Natural killer cell (primary cell): ENCODE measurements around the gene RAP1B. TPM values are rescaled to one million over a fixed set of nuclear protein-coding genes. Genes with fewer than 3 reads are reported as not detected.

Source experiments
- ATAC-seq, 3 donors: fragments of 150-1000 bp in 2 of 3; fragments of 200-7000 bp in 1 of 3; cut with Tn5 transposase; 1 replicate in 1 of 3; 2 replicates in 2 of 3; pipeline ENCODE4 v1.10.0; 2021; ENCODE audit warnings: mild to moderate bottlenecking in 2 of 3, moderate library complexity in 2 of 3
- DNase-seq, 2 donors: peaks; one replicate each; pipeline versions ENCODE4 v3.0.0 to v3.0.0-alpha.2; 2013 to 2021; ENCODE audit warnings: mixed read lengths in 1 of 2
- H3K27ac ChIP-seq: one replicate; pipeline ENCODE4 v1.5.1; 2013; ENCODE audit warnings: mild to moderate bottlenecking, low read length
- H3K27me3 ChIP-seq: one replicate; pipeline ENCODE4 v1.6.1; 2013; ENCODE audit warnings: low read length; ENCODE audit not compliant: control insufficient read depth, insufficient read depth
- H3K36me3 ChIP-seq: one replicate; pipeline ENCODE4 v1.6.1; 2013; ENCODE audit warnings: low read length; ENCODE audit not compliant: control insufficient read depth, insufficient read depth
- H3K4me1 ChIP-seq: one replicate; pipeline ENCODE4 v1.6.1; 2013; ENCODE audit warnings: low read length; ENCODE audit not compliant: control insufficient read depth, insufficient read depth
- H3K4me3 ChIP-seq: one replicate; pipeline ENCODE4 v1.5.1; 2013; ENCODE audit warnings: low read length
- H3K9me3 ChIP-seq: one replicate; pipeline ENCODE4 v1.6.1; 2013; ENCODE audit warnings: low read length; ENCODE audit not compliant: control insufficient read depth, insufficient read depth
- H3K27ac Mint-ChIP-seq, 2 donors: one replicate each; pipeline ENCODE4 v1.8.0; 2022; ENCODE audit warnings: mild to moderate bottlenecking in 2 of 2, mixed read lengths in 2 of 2, moderate library complexity in 1 of 2
- H3K27me3 Mint-ChIP-seq, 2 donors: one replicate each; pipeline ENCODE4 v1.8.0; 2022; ENCODE audit warnings: low read depth in 2 of 2, mixed read lengths in 2 of 2
- H3K36me3 Mint-ChIP-seq: one replicate; pipeline ENCODE4 v1.8.0; 2022; ENCODE audit warnings: mixed read lengths
- H3K4me1 Mint-ChIP-seq, 2 donors: one replicate each; pipeline ENCODE4 v1.8.0; 2022; ENCODE audit warnings: mixed read lengths in 2 of 2
- H3K4me3 Mint-ChIP-seq: one replicate; pipeline ENCODE4 v1.8.0; 2022; ENCODE audit warnings: mild to moderate bottlenecking, moderate library complexity, mixed read lengths
- H3K9me3 Mint-ChIP-seq, 2 donors: one replicate each; pipeline ENCODE4 v1.8.0; 2022; ENCODE audit warnings: mixed read lengths in 2 of 2
- CTCF ChIP-seq: fragments of 200-600 bp; IDR thresholded peaks from one replicate; pipeline ENCODE4 v1.8.0; 2022; ENCODE audit warnings: antibody characterized with exemption
- WGBS: methylation state at CpG from one replicate; pipeline ENCODE4 v1.1.7; 2013; ENCODE audit warnings: missing lambda C conversion rate; ENCODE audit not compliant: insufficient coverage; 5-methylcytosine and 5-hydroxymethylcytosine counted together
- intact Hi-C: fragments of 100-400 bp; cut with micrococcal nuclease; formaldehyde crosslinking; loops from one replicate; pipeline ENCODE4 v1.14.2; 2022
- total RNA-seq, 4 donors: library from RNA; stranded (reverse); fragments of 120-200 nt in 1 of 4; gene quantifications; one replicate each; pipeline versions ENCODE4 v1.2.3 to v1.2.4, GENCODE V29; 2013 to 2022

Gene RAP1B
- total RNA-seq, 3 donors from 2014 or later (not counting 1 experiment from before 2014, with no cell fraction given): 517 to 664 (median 572) TPM

GRCh38 chr12:68623059-68623458, 12.4 kb downstream of the RAP1B start:
- intact Hi-C loops: loop anchor here (2.0 kb wide), 1 partner anchor 14 kb away; no protein-coding TSS in a partner anchor

GRCh38 chr12:68623984-68624383, 13.3 kb downstream of the RAP1B start:
- 100% methylated on average over 1 of the region's 1 CpG for WGBS
- Mint-ChIP-seq H3K9me3 (no peaks in the 10 kb centered on the region), H3K4me1 (peaks cover 83 to 93% of the 10 kb centered on the region in 2 donors), H3K4me3 (peak overlapping the region; percentile 78), H3K27me3 (no peaks in the 10 kb centered on the region), H3K27ac (peak overlapping the region; percentile 84 to 95), H3K36me3 (peaks cover 15% of the 10 kb centered on the region)
- no peak overlapping the region for H3K4me3 ChIP-seq
- intact Hi-C loops: loop anchor here (2.0 kb wide), 1 partner anchor 13 kb away; no protein-coding TSS in a partner anchor
- peaks cover 27% of the 10 kb centered on the region for H3K36me3 ChIP-seq
- H3K4me1 ChIP-seq: peaks cover 43% of the 10 kb centered on the region
- no peak for DNase-seq
- no peak for TF ChIP-seq CTCF
- peaks cover 6% of the 10 kb centered on the region for H3K9me3 ChIP-seq
- no peak for ATAC-seq
- H3K27me3 ChIP-seq: no peaks in the 10 kb centered on the region
- H3K27ac ChIP-seq: no peak overlapping the region

More at GRCh38 chr12:68623059-68623458, 12.4 kb downstream of the RAP1B start:
- no peaks in the 10 kb centered on the region for H3K9me3 Mint-ChIP-seq
- Histone ChIP-seq H3K4me3 (no peak overlapping the region), H3K9me3 (peaks cover 5% of the 10 kb centered on the region), H3K36me3 (peaks cover 27% of the 10 kb centered on the region), H3K27me3 (no peaks in the 10 kb centered on the region), H3K4me1 (peaks cover 49% of the 10 kb centered on the region), H3K27ac (no peak overlapping the region)
- DNase-seq (no peak), ATAC-seq (no peak)
- H3K27ac Mint-ChIP-seq: peak overlapping the region; percentile 84 to 95
- peaks cover 90 to 95% of the 10 kb centered on the region in 2 donors for H3K4me1 Mint-ChIP-seq
- peaks cover 15% of the 10 kb centered on the region for H3K36me3 Mint-ChIP-seq
- TF ChIP-seq CTCF: no peak
- no peaks in the 10 kb centered on the region for H3K27me3 Mint-ChIP-seq
- peak overlapping the region; percentile 78 for H3K4me3 Mint-ChIP-seq

- DNase-seq: no peak
- Histone ChIP-seq H3K27me3 (no peaks in the 10 kb centered on the region), H3K4me3 (no peak overlapping the region), H3K4me1 (peaks cover 45% of the 10 kb centered on the region), H3K9me3 (peaks cover 6% of the 10 kb centered on the region), H3K27ac (peak overlapping the region; percentile 11), H3K36me3 (peaks cover 27% of the 10 kb centered on the region)
- Mint-ChIP-seq H3K4me1 (peaks cover 83 to 90% of the 10 kb centered on the region in 2 donors), H3K27me3 (no peaks in the 10 kb centered on the region), H3K9me3 (no peaks in the 10 kb centered on the region), H3K4me3 (peak overlapping the region; percentile 78), H3K27ac (peak overlapping the region; percentile 84 to 95), H3K36me3 (peaks cover 15% of the 10 kb centered on the region)
- intact Hi-C loops: no loop called here
- WGBS: 76% methylated on average over 2 of the region's 2 CpGs
- no peak for TF ChIP-seq CTCF
- ATAC-seq: no peak
Observed at GRCh38 chr12:68624933-68625332, 14.2 kb downstream of the RAP1B start.
